Calu3 (cell line): ENCODE results near the gene PRKAA1. TPM values are rescaled to one million over a fixed set of nuclear protein-coding genes. Genes with fewer than 3 reads are reported as not detected.

Source experiments
- BruUV-seq: library from RNA; stranded (reverse); fragments of 400-500 nt; replicated peaks from 2 replicates; lab custom pipeline; 2021; lab: Mats Ljungman, UMichigan
- CTCF ChIA-PET: fragments of 300-600 bp; sonication (Branson Sonifier 250); formaldehyde crosslinking; loops from one replicate; lab custom pipeline; 2022; ENCODE audit warnings: antibody characterized with exemption; lab: Charles Lee
- DNase-seq: peaks from one replicate; pipeline ENCODE4 v3.0.0; 2022
- H3K27ac Mint-ChIP-seq: one replicate; pipeline ENCODE4 v1.8.0; 2022; ENCODE audit warnings: mixed read lengths; ENCODE audit not compliant: unreplicated experiment
- H3K27me3 Mint-ChIP-seq: one replicate; pipeline ENCODE4 v1.8.0; 2022; ENCODE audit warnings: mixed read lengths; ENCODE audit not compliant: unreplicated experiment
- H3K36me3 Mint-ChIP-seq: one replicate; pipeline ENCODE4 v1.8.0; 2022; ENCODE audit warnings: mild to moderate bottlenecking, moderate library complexity, mixed read lengths; ENCODE audit not compliant: insufficient read depth, unreplicated experiment
- H3K4me1 Mint-ChIP-seq: one replicate; pipeline ENCODE4 v1.8.0; 2022; ENCODE audit warnings: mild to moderate bottlenecking, low read depth, mixed read lengths; ENCODE audit not compliant: unreplicated experiment
- H3K4me3 Mint-ChIP-seq: one replicate; pipeline ENCODE4 v1.8.0; 2022; ENCODE audit warnings: mild to moderate bottlenecking, low read depth, moderate library complexity, mixed read lengths; ENCODE audit not compliant: unreplicated experiment
- H3K9me3 Mint-ChIP-seq: one replicate; pipeline ENCODE4 v1.8.0; 2022; ENCODE audit warnings: low read depth, mixed read lengths; ENCODE audit not compliant: unreplicated experiment
- CTCF ChIP-seq: fragments of 200-600 bp; IDR thresholded peaks from one replicate; pipeline ENCODE4 v1.8.0; 2022; ENCODE audit warnings: antibody characterized with exemption; ENCODE audit not compliant: unreplicated experiment
- intact Hi-C: fragments of 100-400 bp; cut with micrococcal nuclease; formaldehyde crosslinking; loops from one replicate; pipeline ENCODE4 v1.10.0; 2022; ENCODE audit not compliant: unreplicated experiment
- total RNA-seq: library from RNA; stranded (reverse); gene quantifications from 2 replicates; pipeline ENCODE4 v1.2.3, GENCODE V29; 2022

The PRKAA1 gene
- total RNA-seq, 1 experiment from 2014 or later: 118 TPM

DNA sequence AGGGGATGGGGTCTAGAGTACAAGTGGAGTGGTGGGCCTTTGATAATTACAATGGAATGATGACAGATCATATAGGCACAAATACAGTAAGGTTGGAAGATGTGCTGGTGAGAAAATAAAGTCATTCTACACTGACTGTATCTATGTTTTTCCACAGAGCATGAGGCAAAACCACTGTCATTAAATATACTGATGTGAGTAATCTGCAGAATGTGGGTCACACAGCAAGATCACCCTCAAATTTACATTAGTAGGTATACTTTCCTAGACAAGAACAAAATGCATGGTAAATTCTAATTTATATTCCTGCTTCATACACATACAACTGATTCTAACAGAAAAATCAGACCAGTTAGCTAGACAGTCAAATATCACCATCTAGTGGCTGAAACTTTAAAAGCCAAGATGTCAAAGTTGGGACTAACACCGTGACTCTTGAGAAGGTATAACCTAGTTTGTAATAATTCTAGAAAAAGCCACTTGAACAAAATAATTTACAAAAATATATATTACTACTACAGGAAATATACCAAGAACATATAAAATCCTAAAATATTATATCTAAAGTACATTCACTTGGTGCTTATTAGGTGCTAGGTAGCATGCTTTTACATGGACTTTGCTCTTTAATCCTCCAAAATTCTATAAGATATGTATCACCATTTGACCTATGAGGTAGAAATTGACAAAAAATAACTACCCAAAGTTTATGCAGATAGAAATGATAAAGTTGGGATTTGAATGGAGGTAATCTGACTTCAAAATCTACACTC, 61.9 kb downstream of the PRKAA1 start:
- CTCF ChIA-PET: no interaction called here
- H3K27ac Mint-ChIP-seq: peak overlapping the region; percentile 73
- intact Hi-C loops: loop anchor here (1.0 to 10.0 kb wide), 3 partner anchors 351 to 1022 kb away; no protein-coding TSS in a partner anchor

DNA sequence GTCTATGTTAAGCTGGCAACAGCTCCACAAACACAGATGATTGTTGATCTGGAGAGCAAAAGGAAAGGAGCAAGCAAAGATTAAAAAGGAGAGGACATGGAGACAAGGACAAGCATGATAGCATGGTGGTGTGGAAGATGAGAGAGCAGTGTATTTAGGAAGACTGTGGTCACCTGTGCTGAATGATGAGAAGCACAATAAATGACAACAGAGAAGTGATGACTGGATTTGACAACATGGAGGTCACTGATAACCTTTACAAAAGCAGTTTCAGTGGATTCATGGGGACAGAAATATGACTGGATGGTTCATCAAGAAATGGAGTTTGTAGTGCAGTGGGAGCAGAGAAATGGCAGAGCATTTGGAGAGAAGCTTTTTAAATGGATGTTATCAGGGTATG, 62.6 kb downstream of the PRKAA1 start:
- H3K36me3 Mint-ChIP-seq: no peaks in the 10 kb centered on the region

More for the DNA sequence above, 61.9 kb downstream of the PRKAA1 start:
- BruUV-seq: no TSS peak
- Mint-ChIP-seq H3K36me3 (no peaks in the 10 kb centered on the region), H3K4me1 (peaks cover 29% of the 10 kb centered on the region), H3K27me3 (no peaks in the 10 kb centered on the region), H3K4me3 (no peak overlapping the region), H3K9me3 (peaks cover 2% of the 10 kb centered on the region)
- TF ChIP-seq CTCF: peak; percentile 46
- DNase-seq: peak; percentile 25

GRCh38 chr5:40734986-40735385, 63.2 kb downstream of the PRKAA1 start:
- peak overlapping the region; percentile 31 for H3K4me3 Mint-ChIP-seq
- intact Hi-C loops: loop anchor here (2.0 to 10.0 kb wide), 5 partner anchors 46 to 1156 kb away; no protein-coding TSS in a partner anchor
- no peaks in the 10 kb centered on the region for H3K27me3 Mint-ChIP-seq
- no peak for TF ChIP-seq CTCF
- no TSS peak for BruUV-seq
- peaks cover 2% of the 10 kb centered on the region for H3K9me3 Mint-ChIP-seq
- H3K4me1 Mint-ChIP-seq: peaks cover 29% of the 10 kb centered on the region
- no peaks in the 10 kb centered on the region for H3K36me3 Mint-ChIP-seq
- H3K27ac Mint-ChIP-seq: peak overlapping the region; percentile 73
- peak; percentile 53 for DNase-seq
- CTCF ChIA-PET: interaction anchor here (0.6 to 1.3 kb wide), 2 partner anchors 51 to 100 kb away, joined by 3 to 4 read pairs; partner anchors contain the start of gene RPL37

More for the DNA sequence above, 62.6 kb downstream of the PRKAA1 start:
- Mint-ChIP-seq H3K9me3 (peaks cover 2% of the 10 kb centered on the region), H3K4me3 (peak overlapping the region; percentile 31), H3K4me1 (peaks cover 29% of the 10 kb centered on the region), H3K27me3 (no peaks in the 10 kb centered on the region), H3K27ac (peak overlapping the region; percentile 73)
- DNase-seq: no peak
- CTCF ChIA-PET: no interaction called here
- TF ChIP-seq CTCF: no peak
- intact Hi-C loops: loop anchor here (1.0 to 10.0 kb wide), 6 partner anchors 47 to 1157 kb away; no protein-coding TSS in a partner anchor
- BruUV-seq: no TSS peak

- Mint-ChIP-seq H3K9me3 (peaks cover 2% of the 10 kb centered on the region), H3K27me3 (no peaks in the 10 kb centered on the region), H3K36me3 (no peaks in the 10 kb centered on the region), H3K4me1 (peaks cover 29% of the 10 kb centered on the region), H3K27ac (peak overlapping the region; percentile 73), H3K4me3 (peak overlapping the region; percentile 31)
- TF ChIP-seq CTCF: no peak
- intact Hi-C loops: loop anchor here (2.0 to 10.0 kb wide), 4 partner anchors 45 to 1155 kb away; no protein-coding TSS in a partner anchor
- no TSS peak for BruUV-seq
- no peak for DNase-seq
- CTCF ChIA-PET: interaction anchor here (0.6 to 1.3 kb wide), 2 partner anchors 50 to 101 kb away, joined by 3 to 4 read pairs; partner anchors contain the start of gene RPL37
These were observed 64.2 kb downstream of the PRKAA1 start for GRCh38 chr5:40733879-40734563.
